PC-3 (cell line): ENCODE measurements around the gene SLC39A11. TPM values are rescaled to one million over a fixed set of nuclear protein-coding genes. Genes with fewer than 3 reads are reported as not detected.
A peak's percentile ranks its signal among the peaks of the same experiment; 100 is the strongest.
"Not testable (repeated sequence)": the region's sequence is repeated elsewhere in the genome, so short reads cannot be mapped to it uniquely, and the experiment has no call there.

Experiments used
- ATAC-seq: fragments of 200-7000 bp; cut with Tn5 transposase; 2 replicates; pipeline ENCODE4 v1.9.1; 2020; ENCODE audit warnings: mild to moderate bottlenecking, moderate library complexity
- BruUV-seq: library from RNA; stranded (reverse); fragments of 400-500 nt; replicated peaks from 2 replicates; lab custom pipeline; 2021; lab: Mats Ljungman, UMichigan
- CTCF ChIA-PET: fragments of 300-600 bp; sonication (Branson Sonifier 250); formaldehyde crosslinking; loops from one replicate; lab custom pipeline; 2022; ENCODE audit warnings: antibody characterized with exemption; lab: Charles Lee
- POLR2A ChIA-PET: fragments of 300-600 bp; sonication (Branson Sonifier 250); formaldehyde crosslinking; loops from one replicate; lab custom pipeline; 2022; ENCODE audit warnings: antibody characterized with exemption; ENCODE audit not compliant: unreplicated experiment; lab: Charles Lee
- DNase-seq: peaks from one replicate; pipeline ENCODE4 v3.0.0-alpha.2; 2015
- H2AFZ ChIP-seq: fragments of 300-600 bp; sonication (generic); 2 replicates; pipeline ENCODE4 v1.6.0; 2016; ENCODE audit warnings: antibody characterized with exemption, low read length
- H3F3A ChIP-seq: fragments of 300-600 bp; sonication (generic); one replicate; pipeline ENCODE4 v1.6.0; 2017; ENCODE audit warnings: antibody characterized with exemption, low read length, control low read depth, mild to moderate bottlenecking; ENCODE audit not compliant: unreplicated experiment
- H3K27ac ChIP-seq: fragments of 300-600 bp; sonication (generic); 2 replicates; pipeline ENCODE4 v1.5.1; 2016; ENCODE audit warnings: mild to moderate bottlenecking, low read length
- H3K27me3 ChIP-seq: fragments of 300-600 bp; sonication (generic); 2 replicates; pipeline ENCODE4 v1.6.1; 2016; ENCODE audit warnings: low read length, mixed read lengths
- H3K36me3 ChIP-seq: fragments of 300-600 bp; sonication (generic); 2 replicates; pipeline ENCODE4 v1.6.1; 2016; ENCODE audit warnings: low read depth, mixed run types, low read length, mixed read lengths
- H3K4me1 ChIP-seq: fragments of 300-600 bp; sonication (generic); 2 replicates; pipeline ENCODE4 v1.5.1; 2016; ENCODE audit warnings: low read length; ENCODE audit not compliant: insufficient read depth
- H3K4me2 ChIP-seq: fragments of 300-600 bp; sonication (generic); 2 replicates; pipeline ENCODE4 v1.6.0; 2016; ENCODE audit warnings: low read length
- H3K4me3 ChIP-seq: fragments of 300-600 bp; sonication (generic); 2 replicates; pipeline ENCODE4 v1.5.1; 2016; ENCODE audit warnings: mild to moderate bottlenecking, low read length, mixed read lengths
- H3K79me2 ChIP-seq: fragments of 300-600 bp; sonication (generic); 2 replicates; pipeline ENCODE4 v1.6.1; 2017; ENCODE audit warnings: low read length, mixed read lengths
- H3K9ac ChIP-seq: fragments of 300-600 bp; sonication (generic); 2 replicates; pipeline ENCODE4 v1.6.0; 2016; ENCODE audit warnings: mild to moderate bottlenecking, low read length
- H3K9me2 ChIP-seq: fragments of 300-600 bp; sonication (generic); replicated peaks from 2 replicates; pipeline ENCODE4 v1.6.1; 2016; ENCODE audit warnings: mixed run types, low read length, mixed read lengths
- H3K9me3 ChIP-seq: fragments of 300-600 bp; sonication (generic); 2 replicates; pipeline ENCODE4 v1.6.1; 2016; ENCODE audit warnings: low read length, mixed read lengths
- H4K20me1 ChIP-seq: fragments of 300-600 bp; sonication (generic); 2 replicates; pipeline ENCODE4 v1.6.1; 2016; ENCODE audit warnings: low read length, mixed read lengths
- EZH2 ChIP-seq: fragments of 300-600 bp; sonication (generic); IDR thresholded peaks from one replicate; pipeline ENCODE4 v1.6.1; 2017; ENCODE audit warnings: antibody characterized with exemption, mild to moderate bottlenecking, low read length; ENCODE audit not compliant: unreplicated experiment
- EZH2phosphoT487 ChIP-seq: fragments of 300-600 bp; sonication (generic); IDR thresholded peaks from 2 replicates; pipeline ENCODE4 v1.6.1; 2018; ENCODE audit warnings: mild to moderate bottlenecking, antibody characterized with exemption, low read length, borderline replicate concordance
- intact Hi-C: fragments of 100-400 bp; cut with micrococcal nuclease; formaldehyde crosslinking; loops from 2 replicates; pipeline ENCODE4 v1.9.0; 2023
- total RNA-seq: library from RNA; depleted of rRNA; stranded (reverse); fragments of >200 nt; gene quantifications from 2 replicates; pipeline ENCODE4 v1.2.3, GENCODE V29; 2014
- TF ChIP-seq, protein P1 (sequence below): fragments of 300-600 bp; sonication (generic); conservative IDR thresholded peaks from 2 replicates; pipeline ENCODE4 v1.5.1; 2017; ENCODE audit warnings: antibody characterized with exemption, low read depth, mild to moderate bottlenecking, low read length

Gene SLC39A11
- total RNA-seq, 1 experiment from 2014 or later: 37.7 TPM

DNA sequence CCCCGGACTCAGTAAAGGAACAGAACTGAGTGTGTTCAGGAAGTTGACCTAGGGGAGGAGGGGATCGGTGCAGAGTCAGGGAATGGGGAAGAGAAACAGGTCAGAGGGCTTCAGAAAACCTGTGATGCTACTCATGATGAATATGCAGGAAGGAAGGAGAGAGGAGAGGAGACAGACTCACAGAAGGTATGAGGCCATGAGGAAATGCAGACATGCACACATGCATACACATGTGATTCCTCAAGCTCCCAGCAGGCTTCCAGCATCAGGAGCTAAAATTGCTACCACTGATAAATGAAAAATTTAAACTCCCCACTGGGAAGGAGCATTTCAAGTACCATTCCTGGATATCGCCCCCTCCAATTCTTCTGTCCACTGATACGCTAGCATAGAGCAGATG, 262.6 kb downstream of the SLC39A11 start:
- H3K4me3 ChIP-seq: no peak overlapping the region
- H2AFZ ChIP-seq: no peak overlapping the region
- BruUV-seq: no TSS peak
- ATAC-seq (no peak), DNase-seq (no peak)
- no peak for TF ChIP-seq EZH2phosphoT487
- TF ChIP-seq, protein P1, sequence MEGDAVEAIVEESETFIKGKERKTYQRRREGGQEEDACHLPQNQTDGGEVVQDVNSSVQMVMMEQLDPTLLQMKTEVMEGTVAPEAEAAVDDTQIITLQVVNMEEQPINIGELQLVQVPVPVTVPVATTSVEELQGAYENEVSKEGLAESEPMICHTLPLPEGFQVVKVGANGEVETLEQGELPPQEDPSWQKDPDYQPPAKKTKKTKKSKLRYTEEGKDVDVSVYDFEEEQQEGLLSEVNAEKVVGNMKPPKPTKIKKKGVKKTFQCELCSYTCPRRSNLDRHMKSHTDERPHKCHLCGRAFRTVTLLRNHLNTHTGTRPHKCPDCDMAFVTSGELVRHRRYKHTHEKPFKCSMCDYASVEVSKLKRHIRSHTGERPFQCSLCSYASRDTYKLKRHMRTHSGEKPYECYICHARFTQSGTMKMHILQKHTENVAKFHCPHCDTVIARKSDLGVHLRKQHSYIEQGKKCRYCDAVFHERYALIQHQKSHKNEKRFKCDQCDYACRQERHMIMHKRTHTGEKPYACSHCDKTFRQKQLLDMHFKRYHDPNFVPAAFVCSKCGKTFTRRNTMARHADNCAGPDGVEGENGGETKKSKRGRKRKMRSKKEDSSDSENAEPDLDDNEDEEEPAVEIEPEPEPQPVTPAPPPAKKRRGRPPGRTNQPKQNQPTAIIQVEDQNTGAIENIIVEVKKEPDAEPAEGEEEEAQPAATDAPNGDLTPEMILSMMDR: no peak
- no peak for TF ChIP-seq EZH2
- ChIA-PET POLR2A (no interaction called here), CTCF (no interaction called here)
- H3K27me3 ChIP-seq: no peaks in the 10 kb centered on the region
- no peak overlapping the region for H3K9ac ChIP-seq
- no peaks in the 10 kb centered on the region for H3F3A ChIP-seq
- H3K9me2 ChIP-seq: no peaks in the 10 kb centered on the region
- H3K27ac ChIP-seq: no peak overlapping the region
- no peaks in the 10 kb centered on the region for H3K4me1 ChIP-seq
- intact Hi-C loops: no loop called here
- H4K20me1 ChIP-seq: no peaks in the 10 kb centered on the region
- H3K36me3 ChIP-seq: peaks cover 20% of the 10 kb centered on the region
- no peaks in the 10 kb centered on the region for H3K79me2 ChIP-seq
- no peak overlapping the region for H3K4me2 ChIP-seq
- peaks cover 11% of the 10 kb centered on the region; the same call in 1 of the 2 replicates for H3K9me3 ChIP-seq

GRCh38 chr17:72826602-72827001, 265.9 kb downstream of the SLC39A11 start:
- no TSS peak for BruUV-seq
- Histone ChIP-seq H3K79me2 (no peaks in the 10 kb centered on the region), H4K20me1 (no peaks in the 10 kb centered on the region), H3K4me1 (no peaks in the 10 kb centered on the region), H3K9ac (no peak overlapping the region), H3F3A (no peaks in the 10 kb centered on the region), H3K9me3 (peaks cover 20% of the 10 kb centered on the region; the same call in 1 of the 2 replicates), H3K4me2 (no peak overlapping the region), H3K9me2 (no peaks in the 10 kb centered on the region), H2AFZ (no peak overlapping the region), H3K36me3 (peaks cover 25% of the 10 kb centered on the region), H3K27ac (no peak overlapping the region), H3K27me3 (no peaks in the 10 kb centered on the region), H3K4me3 (no peak overlapping the region)
- ATAC-seq (no peak), DNase-seq (peak; percentile 63)
- intact Hi-C loops: no loop called here
- CTCF ChIA-PET: no interaction called here
- POLR2A ChIA-PET: no interaction called here
- TF ChIP-seq EZH2phosphoT487: no peak
- no peak for TF ChIP-seq EZH2
- TF ChIP-seq, protein P1: peak; percentile 56

DNA sequence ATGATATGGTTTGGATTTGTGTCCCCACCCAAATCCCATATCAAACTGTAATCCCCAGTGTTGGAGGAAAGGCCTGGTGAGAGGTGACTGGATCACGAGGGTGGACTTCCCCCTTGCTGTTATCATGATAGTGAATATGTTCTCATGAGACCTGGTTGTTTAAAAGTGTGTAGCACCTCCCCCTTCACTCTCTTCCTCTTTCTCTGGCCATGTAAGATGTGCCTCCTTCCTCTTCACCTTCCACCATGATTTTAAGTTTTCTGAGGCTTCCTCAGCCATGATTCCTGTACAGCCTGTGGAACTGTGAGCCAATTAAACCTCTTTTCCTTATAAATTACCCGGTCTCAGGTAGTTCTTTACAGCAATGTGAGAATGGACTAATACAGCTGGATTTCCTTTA, 266.4 kb downstream of the SLC39A11 start:
- H3K79me2 ChIP-seq, intact Hi-C loops, H3K27ac ChIP-seq, CTCF ChIA-PET, H3K27me3 ChIP-seq, H2AFZ ChIP-seq, H3K9ac ChIP-seq, H4K20me1 ChIP-seq, H3K4me2 ChIP-seq, BruUV-seq, ATAC-seq, H3F3A ChIP-seq, H3K4me1 ChIP-seq, DNase-seq, H3K9me2 ChIP-seq, POLR2A ChIA-PET, H3K4me3 ChIP-seq: not testable (repeated sequence)
- Histone ChIP-seq H3K9me3 (peaks cover 20% of the 10 kb centered on the region; the same call in 1 of the 2 replicates), H3K36me3 (peaks cover 25% of the 10 kb centered on the region)
